Measurements from ENCODE around the gene ZNF681.

Gene ZNF681

GRCh38 chr19:23698711-23699520 lies 59.8 kb downstream of the ZNF681 start:
- TF ChIP-seq CTCF (IDR thresholded peaks at IDR 0.05) = no peak
